Activated gamma-delta T cell treated with Interleukin-2 at 50 U/mL for 16 hours (primary cell): ENCODE data around the gene TCF3.

Source experiments
- DNase-seq: peaks from one replicate; pipeline ENCODE4 v3.0.0-alpha.2; 2020

Gene TCF3

DNA sequence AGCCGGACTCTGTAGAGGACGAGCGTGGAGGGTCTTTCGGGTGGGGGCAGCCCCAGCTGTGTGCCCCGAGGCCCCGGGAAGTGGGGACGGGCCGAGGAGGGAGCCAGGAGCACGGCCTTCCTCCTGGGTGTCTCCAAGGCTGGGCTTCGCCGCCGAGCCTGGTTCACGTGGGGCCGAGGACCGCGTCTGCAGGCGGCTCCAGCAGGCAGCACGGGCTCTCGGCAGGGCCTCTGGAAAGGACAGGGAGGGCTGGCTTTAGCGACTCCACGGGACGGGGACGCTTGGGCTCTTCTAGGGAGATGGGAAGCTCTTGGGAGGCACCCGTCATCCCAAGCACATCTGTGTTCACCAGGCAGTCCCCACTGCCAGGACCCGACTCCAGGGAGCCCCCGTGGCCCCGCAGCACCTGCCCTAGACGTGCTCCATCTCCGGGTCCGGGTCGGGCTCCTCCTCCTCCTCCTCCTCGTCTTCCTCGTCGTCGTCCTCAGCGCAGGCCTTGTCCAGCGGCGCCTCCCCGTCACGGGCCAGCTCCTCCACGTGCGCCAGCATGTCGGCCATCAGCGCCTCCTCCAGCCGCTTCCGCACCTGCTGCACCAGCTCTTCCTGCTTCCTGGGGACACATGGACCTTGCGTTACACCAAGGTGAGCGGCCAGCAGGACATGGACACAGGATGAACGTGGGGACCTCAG is 74.3 kb downstream of the TCF3 start:
- no peak for DNase-seq

DNA sequence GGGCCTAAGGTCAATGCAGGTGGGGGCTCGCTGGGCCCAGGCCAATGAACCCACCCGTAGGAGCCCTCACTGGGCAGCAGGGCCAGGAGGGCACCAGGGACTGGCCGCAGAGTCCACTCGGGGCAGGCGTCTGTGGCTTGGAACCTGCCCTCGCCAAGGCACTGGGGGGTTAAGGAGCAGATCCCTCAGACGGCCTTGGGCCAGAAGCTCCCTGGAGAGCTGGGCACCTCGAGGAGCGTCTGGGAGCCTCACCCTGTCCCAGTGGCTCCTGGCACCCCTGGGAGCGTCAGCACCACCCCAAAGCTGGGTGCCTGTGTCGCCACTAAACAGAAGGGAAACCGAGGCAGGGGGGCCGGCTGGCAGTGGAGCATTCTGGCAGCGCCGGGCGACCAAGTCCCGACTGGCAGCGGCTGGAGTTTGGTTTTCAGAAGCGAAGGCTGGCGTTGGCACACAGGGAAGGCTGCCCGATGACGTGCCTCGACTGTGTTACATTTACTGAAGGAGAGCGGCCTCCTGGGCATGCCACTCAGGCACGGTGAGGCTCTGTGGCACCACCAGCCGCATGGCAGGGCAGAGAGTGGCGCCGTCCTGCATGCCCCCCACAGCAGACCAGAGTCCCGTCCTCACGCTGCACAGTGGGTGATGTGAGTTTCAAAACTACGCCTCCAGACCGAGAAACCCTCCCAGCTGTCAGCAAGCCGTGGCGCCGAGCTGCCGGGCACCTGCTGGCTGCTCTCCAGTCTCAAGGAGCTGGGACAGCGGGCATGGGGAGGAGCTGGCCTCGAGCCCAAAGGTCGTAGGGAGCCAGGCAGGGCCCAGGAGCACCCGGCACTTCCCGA is 75.1 kb downstream of the TCF3 start:
- DNase-seq, result no peak

DNA sequence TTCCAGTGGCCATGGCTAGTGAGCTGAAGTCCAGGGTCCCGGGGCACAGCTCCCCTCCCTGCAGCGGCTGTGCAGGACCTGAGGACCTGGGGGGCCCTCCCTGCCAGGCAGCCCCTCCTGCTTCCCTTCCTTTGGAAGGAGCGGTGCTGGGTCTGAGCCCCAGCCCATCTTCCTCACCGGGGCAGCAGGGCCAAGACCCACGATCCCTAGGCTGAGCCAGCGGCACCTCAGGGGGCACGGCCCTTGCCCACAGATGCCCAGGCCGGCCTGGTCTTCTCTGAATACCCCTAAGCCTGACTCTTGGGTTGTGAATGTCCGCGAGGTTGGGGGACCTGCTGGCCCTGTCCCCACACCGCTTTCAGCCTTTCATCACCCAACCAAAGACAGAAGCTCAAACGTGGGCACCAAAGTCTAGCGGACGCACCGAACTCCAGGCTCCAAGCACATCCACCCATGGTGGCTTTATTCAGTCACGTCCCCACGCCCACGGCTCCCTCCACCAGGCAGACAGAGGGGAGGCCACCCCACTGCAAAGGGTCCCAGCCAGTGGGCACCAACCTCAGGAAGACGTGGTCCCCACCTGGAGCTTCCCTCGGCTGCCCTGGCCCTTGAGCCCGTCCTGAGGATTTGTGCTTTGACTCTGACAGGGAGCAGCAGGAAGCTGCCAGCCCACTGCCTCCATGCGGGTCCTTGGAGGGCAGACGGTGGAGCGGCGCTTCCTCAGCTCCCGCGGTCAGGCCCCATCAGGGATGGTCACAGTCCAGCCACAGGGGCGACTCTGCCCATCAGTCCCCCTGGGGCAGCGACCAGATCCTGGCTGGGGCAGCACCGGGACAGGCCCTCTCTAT is 75.9 kb downstream of the TCF3 start:
- no peak for DNase-seq

DNA sequence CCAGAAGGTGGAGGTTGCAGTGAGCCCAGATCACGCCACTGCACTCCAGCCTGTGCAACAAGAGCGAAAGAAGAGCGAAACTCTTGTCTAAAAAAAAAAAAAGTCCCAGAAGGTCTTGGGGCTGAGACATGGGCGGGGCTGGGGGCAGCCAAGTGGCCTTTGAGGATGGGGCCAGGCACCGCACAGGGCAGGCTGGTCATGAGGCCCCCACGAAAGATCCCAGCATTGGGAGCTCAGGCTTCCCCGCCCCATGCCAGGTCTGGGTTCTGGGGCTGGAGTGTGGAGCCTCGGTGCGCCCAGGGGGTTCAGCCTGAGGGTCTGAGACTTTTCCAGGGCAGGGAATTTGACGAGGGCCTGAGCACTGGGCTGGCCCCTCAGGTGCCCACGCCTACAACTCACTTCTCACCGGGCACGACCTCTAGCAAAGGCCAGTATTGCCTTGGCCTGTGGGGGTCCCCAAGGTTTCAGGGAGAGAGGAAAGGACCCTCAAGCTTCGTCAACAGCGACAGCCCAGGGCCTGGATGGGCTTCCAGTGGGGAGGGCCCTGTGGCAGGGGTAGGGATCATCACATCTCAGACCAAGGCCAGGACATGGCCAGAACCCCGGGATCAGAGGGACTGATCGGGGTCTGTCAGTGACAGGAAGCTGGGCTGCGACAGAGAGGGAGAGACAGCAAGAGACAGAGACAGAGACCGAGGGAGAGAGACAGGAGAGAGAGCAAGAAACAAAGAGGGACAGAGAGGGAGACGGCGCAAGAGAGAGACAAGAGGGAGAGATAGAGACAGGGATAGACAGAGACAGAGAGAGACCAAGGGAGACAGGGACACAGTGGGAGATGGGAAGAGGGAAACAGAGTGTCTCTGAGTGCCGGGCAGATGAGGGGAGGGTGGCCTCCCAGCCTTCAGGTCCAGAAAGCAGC is 76.8 kb downstream of the TCF3 start:
- no peak for DNase-seq

DNA sequence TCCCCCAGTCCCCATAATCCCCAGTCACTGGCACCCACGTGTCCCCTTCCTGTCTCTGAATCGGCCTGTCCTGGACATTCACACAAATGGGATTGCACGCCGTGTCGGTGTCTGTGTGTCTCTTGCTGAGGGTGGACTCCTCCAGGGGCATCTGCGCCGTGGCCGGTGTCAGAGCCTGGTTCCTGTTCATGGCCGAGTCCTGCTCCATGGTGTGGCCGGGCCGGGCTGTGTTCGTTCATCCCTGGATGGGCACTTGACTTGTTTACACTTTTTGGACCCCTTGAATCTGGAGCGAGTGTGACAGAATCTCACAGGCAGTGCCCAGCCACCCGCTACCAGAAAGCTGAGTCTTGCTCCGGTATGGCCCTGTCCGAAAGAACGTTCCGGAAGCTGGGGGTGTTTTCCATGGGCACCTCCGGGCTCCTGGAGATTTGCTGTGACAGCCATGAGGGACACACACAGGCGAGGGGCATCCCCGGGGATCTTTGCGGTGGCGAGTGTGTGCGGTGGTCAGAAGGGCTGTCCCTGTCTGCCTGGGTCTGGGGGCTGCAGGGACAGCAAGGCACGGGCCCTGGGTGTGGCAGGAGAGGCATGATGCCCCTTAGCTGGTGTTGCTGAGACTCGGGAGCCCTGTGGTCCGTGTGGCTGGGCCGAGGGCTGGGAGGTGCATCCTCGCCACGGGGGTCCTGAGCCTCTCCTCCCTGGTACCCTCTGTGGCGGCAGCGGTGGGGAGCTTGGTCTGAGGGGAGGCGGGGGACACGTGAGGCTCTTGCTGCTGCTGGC is 77.9 kb downstream of the TCF3 start:
- no peak for DNase-seq

DNA sequence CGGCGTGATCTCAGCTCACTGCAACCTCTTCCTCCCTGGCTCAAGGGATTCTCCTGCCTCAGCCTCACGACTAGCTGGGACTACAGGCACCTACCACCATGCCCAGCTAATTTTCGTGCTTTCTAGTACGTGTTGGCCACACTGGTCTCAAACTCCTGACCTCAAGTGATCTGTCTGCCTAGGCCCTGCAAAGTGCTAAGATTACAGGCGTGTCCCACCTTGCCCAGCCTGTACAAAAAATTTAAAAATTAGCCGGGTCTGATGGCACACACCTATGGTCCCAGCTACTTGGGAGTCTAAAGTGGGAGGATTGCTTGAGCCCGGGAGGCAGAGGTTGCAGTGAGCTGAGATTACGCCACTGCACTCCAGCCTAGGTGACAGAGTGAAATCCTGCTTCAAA is 79.6 kb downstream of the TCF3 start:
- no peak for DNase-seq

DNA sequence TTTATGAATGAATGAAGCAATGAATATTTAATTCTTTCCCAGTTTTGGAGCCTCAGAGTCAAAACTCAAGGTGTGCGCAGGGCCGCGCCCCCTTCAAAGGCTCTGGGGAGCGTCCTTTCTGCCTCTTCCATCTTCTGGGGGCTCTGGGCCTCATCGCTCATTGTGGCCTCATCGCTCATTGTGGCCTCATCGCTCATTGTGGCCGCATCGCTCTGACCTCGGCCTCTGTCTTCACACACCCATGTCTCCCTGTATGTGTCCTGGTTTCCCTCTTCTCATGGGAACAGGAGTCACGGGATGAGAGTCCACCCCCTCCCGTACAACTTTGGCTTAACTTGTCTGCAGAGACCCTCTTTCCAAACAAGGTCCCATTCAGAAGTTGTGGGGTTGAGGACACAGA is 81.1 kb downstream of the TCF3 start:
- no peak for DNase-seq

DNA sequence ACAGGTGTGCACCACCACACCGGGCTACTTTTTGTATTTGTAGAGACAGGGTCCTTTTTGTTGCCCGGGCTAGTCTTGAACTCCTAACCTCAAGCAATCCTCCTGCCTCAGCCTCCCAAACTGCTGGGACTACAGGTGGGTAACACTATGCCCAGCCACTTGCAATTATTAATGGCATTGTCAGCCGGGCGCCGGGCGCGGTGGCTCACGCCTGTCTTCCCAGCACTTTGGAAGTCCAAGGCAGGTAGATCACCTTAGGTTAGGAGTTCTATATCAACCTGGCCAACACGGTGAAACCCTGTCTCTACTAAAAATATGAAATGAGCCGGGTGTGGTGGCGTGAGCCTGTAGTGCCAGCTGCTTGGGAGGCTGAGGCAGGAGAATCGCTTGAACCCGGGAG is 81.6 kb downstream of the TCF3 start:
- DNase-seq, result no peak

DNA sequence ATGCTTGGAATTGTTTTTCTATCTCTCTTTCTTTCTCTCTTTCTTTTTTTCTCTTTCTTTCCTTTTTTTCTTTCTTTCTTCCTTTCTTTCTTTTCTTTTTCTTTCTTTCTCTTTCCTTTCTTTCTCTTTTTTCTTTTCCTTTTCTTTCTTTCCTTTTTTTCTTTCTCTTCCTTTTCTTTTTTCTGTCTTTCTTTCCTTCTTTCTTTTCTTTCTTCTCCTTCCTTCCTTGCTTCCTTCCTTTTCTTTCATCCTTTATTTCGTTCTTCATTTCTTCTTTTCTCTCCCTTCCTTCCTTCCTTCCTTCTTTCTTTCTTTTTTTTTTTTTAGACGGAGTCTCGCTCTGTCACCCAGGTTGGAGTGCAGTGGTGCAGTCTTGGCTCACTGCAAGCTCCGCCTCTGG is 82.4 kb downstream of the TCF3 start:
- no peak for DNase-seq

DNA sequence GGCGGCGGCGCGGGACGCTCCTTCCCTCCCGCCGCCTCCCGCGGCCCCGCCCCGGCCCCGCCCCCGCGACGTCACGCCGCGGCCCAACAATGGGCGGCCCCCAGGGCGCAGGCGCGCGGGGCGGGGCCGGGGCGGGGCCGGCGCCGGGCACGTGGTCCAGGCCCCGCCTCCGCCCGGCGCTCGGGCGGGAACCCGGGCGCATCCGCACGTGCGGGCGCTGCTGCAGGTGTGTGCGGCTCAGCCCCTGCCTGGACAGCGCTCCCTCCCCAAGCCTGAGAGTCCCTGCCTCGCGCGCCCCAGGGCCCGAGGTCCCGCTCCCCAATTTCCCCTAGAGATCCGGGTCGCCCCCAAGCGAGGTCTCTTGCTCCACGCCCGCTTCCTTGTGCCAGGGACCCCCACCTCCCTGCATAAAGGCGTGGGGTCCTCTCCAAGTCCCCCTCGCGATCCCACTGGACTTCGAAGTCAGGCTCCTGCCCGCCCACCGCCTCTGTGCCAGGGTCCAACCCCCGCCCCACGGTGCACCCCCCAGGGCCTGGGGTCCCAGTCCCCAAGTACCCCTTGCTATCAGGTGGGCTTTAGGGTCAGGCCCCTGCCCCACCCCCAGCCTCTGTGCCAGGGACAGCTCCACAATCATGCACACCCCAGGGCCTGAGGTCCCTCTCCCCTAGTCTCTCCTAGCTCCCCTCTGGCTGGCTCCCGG is 83.9 kb downstream of the TCF3 start, which contains the start of gene MEX3D:
Gene MEX3D (minus strand): TSS at position 6 of the 700 bp plus-strand sequence. CDS start 267 bp downstream, outside the sequence.
- peak; percentile 80 for DNase-seq

DNA sequence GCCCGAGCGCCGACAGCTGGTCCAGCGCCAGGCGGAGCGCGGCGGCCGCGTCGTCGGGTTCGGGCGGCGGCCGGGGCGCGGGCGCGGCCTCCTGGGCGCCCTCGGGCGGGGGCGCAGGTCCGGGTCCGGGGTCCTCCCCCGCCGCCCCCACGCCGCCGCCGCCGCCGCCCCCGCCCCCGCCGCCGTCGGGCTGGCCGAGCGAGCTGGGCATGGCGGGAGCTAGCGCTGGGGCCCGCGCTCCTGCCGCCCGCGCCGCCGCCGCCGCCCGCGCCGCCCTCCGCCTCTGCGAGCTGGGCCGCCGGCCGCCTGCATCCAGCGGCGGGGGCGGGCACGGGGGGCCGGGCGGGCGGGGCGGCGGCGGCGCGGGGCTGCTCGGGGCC is 84.6 kb downstream of the TCF3 start:
- no peak for DNase-seq

DNA sequence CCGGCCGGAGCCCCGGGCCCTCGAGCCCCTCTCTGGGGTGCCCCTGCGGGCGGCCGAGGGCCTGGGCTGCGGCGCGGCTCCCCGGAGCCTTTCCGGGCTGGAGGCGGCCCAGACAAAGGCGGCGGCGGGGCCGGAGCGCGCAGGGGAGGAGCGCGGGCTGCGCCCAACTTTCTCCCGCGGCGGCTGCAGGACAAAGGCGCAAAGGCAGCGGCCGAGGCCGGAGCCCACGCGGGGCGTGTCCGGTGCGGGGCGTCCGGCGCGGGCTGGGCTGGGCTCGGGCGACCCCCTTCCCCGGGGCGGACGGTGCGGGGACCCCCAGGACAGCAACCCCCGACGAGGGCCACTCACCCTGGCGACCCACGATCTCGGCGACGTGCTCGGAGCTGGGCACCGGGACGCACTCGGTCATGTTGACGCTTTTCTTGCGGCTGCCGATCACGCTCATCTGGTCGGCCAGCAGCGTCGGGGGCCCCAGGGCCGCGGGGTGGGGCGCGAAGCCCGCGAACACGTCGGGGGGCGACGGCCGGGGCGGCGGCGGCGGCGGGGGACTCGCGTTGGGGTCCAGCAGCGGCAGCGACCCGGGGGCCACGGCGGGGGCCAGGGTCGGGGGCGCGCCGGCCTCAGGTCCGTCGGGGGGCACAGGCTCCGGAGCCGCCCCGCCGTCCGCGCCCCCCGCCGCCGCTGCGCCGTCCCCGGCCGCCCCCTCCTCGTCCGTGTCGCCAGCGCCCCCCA is 85.1 kb downstream of the TCF3 start:
- no peak for DNase-seq

DNA sequence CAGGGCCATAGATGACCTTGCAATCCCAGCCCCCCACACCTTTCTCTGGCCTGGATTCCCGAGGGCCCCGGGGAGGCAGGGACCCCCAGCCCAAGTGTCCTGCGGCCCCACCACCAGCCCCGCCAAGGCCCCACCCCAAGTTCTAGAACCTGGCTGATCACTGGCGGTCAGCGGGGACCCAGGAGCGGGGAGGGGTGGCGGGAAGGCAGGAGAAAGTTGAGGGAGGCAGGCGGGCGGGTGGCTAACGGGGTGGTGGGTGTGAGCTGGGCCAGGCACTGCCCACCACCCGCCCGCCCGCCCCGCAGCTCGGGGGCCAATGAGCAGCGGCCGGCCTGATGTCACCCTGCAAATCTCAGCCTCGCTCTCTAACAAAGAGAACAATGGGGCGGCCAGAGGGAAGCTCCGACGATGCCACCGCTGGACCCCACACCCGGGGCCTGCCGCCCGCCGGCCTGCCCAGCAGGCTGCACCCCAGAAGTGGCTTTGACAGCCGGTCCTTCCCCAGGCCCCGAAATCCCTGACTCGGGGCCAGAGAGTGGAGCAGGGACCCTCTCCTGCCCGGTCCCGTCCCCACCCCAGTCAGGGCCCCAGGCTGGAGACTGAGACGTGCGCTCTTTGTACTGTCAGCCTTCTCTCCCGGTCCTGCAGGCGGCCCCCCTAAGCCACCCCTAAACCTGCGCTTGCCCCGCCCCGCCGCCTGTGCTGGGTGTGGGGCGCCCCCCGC is 85.9 kb downstream of the TCF3 start:
- no peak for DNase-seq

DNA sequence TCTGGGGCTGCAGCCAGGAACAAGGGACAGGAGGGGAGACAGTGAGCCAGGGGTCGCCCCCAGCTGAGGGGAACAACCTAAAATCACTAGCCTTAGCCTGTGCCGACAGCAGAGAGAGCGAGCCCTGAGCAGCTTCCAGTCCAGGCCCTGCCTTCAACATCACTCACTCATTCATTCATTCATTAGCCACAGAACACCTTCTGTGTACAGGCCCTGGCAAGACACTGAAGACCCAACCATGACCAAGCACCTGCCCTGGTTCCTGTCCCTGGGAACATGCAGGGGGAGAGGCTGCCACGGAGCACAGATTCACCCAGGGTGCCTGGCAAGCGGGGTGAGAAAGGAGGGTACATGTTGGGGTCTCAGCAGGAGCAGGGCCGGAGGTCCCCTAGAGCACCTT is 89.2 kb downstream of the TCF3 start:
- DNase-seq, result no peak

DNA sequence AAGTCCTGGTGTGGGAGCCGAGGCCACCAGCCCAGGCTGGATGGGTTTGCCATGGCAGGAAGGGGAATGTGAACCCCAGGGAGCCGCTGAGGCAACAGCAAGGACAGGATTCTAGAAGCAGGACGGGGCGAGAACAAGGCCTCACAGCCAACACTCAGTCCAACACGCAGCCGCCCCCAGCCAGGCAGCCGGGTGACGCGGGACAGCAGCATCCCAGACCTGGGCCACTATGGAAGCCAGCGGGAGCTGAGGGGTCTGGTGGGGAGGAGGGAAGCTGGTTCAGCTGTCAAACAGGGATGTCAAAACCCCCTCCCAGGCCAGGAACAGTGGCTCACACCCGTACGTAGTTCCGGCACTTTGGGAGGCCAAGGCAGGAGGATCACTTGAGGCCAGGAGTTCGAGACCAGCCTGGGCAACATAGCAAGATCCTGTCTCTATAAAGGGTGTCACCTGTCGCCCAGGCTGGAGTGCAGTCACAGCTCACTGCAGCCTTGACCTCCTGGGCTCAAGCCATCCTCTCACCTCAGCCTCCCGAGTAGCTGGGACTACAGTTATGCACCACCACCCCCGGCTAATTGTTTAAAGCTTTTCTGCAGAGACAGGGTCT is 91.1 kb downstream of the TCF3 start:
- no peak for DNase-seq

DNA sequence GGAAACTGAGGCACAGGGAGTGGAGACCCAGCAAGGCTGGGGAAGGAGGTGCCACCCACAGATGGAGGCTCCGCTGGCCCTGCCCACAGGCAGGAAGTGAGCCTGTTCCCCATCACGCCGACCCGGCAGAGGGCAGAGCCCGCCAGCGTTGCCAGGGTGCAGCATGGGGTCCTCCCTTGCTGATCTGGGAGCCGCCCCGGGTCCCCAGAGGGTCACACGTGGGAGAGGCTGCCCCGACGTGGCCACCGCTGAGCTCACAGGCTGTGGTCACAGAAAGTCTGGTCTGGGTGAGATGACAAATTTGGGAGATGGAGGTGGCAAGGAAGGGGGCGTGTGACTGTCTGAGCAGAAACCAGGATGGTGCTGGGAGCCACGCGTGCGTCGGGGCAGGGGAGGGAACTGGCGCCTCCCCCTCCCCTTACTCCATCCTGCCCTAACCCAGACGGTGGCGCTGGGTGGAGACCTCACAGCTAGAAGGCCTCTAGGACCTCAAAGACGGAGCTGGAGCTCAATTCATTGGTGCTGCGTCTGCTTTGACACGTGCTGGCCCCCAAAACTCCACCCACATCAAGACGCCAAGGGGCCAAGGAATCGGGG is 92.0 kb downstream of the TCF3 start:
- DNase-seq, result no peak
